GM21619 (cell line): Measurements from ENCODE around the gene KCNA2.
A peak's percentile ranks its signal among the peaks of the same experiment; 100 is the strongest.

Experiments
- ATAC-seq: cut with Tn5 transposase; IDR thresholded peaks from one replicate; pipeline ENCODE4 v1.9.1; 2021; ENCODE audit not compliant: unreplicated experiment

Gene KCNA2

DNA sequence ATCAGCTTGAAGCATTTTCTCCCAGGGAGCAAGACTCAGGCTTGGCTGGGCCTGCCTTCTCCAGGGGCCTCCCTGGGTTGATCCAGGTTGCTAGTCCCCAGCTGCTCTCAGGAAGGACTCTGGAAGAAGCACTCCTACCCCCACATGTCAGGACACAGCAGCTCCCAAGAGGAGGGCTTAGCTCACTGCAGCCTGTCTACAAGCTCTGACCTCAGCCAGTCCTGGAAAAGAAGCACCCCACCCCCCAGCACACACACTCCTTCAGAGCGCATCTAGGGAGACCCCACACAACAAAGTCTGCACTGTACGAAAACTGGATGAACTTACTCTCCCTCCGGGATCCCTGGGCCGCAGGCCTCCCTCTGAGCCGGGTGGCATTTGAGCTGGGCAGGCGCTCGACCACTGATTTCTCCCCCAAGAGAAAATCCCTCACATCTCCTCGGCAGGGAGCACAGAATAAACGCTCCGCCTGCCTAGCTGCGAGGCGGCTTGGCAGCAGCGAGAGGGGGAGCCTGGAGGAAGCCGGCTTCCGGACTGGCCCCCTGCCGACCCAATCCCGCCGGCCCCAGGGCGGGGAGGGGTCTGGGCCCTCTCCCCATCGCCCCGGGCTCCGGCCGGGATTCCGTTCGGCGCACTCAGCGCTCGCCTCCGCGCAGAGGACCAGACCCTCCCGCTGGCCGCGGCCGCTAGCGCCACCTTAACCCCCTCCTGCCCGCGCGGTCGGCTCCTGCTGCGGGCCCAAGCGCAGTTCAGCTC lies at the start of gene KCNA2:
Gene KCNA2, minus strand, starts transcription at position 458 of the 756 bp plus-strand sequence. CDS start 1,576 bp downstream, outside the sequence.
- no peak for ATAC-seq

DNA sequence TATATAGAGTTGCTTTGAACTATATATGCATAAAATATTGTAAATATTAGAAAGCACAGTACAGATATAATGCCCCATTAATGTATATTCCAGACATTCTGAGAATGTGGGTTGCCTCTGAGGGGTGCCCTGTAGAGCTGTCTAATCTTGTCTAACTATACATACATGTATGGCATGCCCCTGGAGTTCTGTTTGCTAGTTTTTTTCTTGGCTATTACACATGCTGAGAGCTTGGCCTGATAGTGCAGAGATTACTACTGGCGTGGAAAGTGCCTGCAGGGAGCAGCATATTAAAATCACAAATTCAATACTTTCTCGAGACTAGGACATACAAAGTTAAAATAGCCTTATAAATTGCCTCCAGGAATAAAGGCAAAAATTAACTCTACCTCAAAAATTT lies 44.5 kb upstream of the KCNA2 start:
- no peak for ATAC-seq

DNA sequence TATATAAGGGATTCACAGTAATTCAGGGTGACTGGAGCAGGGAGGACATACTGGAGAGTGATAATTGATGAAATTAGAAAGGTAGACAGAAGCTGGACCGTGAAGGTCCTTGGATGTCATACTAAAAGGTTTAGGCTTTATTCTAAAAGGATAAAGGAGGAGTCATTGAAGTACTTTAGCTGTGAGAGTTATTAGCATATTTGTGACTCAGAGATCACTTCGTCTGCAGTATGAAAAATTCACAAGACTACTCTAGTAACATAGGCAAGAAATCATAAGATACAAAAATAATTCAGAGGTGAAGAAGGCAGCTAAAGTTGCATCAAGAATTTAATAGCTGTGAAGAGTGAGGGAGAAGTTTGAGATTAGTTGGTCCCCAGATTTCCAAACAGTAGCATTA lies 42.3 kb upstream of the KCNA2 start:
- ATAC-seq, result no peak

DNA sequence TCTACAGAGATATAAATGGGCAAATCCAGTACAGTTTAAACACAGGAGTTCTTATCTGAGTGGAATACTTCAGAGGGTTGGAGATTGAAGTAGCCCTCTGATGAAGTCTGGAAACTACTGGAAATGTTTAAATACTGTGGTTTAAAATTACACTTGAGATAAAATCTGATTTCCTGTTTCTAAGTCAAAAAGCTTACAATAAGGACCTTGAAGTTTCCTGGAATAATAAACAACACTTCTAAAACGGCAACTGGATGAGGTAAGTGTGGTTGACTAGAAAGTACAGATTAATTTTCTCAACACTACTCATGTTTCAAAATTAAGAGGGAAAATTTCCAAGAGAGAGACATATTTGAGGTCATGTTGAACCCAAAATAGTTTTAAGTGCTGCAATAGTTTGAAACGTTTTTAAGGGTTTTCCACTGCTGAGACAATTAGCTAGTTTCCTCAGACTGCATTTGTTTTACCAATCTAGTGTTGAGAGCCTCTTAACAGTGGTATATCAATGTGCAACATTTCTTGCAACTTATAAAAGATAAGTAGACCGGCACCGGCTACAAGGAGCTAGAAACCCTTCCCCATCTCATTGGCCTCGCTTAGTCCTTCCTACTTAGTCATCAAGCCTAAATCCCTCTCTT lies 41.2 kb upstream of the KCNA2 start:
- ATAC-seq, result no peak

DNA sequence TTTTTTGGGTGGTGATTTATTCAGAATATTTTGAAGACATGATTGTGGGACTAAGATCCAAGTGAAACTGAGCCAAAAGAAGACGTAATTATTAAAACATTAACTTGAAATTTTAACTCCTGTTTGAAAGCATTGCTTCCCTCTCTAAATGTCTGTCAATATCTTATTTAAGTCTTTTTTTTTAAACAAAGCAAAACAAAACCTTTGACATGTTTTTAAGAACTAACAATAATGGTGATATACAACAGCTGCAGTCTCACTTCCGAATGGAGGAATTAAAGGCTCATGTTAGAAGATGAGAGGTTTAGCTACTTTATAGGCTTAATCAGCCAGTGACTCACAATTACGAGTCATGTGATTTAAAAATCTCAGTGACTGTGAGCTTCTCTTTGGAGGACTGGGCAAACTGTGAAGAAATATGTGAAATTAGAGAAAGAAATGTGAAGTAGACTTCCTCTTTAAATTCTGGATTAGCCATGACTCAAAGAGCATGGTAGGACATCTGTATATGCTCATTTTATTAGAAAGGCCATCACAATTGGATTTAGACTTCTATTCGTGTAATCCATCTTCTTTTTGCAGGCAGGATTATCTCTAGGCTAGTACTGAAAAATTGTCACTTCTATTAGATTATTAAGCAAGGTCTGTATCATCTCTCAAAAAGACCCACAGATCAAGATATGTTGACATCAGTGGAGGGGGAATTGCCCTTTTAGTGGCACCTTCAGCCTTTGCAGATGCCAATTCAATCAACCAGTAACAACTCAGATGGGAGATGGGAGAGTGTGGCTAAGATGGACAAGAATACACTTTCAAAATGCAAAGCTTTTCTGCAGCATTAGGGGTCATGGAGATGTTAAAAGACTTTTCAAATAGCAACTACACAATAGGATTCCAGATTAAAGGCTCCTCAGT lies 39.9 kb upstream of the KCNA2 start:
- no peak for ATAC-seq

DNA sequence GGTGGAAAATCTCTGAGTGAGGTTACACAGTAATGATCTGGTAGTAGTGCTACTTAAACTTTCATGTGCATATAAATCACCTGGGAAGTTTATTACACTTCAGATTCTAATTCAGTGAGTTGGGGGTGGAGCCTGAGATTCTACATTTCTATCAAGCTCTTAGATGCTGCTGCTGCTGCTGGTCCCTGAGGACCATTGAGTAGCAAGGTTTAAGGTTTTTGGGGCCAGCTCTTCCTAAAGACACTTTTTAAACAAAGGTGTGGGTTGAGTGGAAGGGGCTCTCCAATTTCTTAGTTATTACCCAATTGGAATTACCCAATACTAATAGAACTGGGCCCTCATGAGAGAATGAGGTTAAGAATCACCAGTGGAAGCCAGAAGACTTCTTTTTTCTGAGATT lies 39.1 kb upstream of the KCNA2 start:
- no peak for ATAC-seq

DNA sequence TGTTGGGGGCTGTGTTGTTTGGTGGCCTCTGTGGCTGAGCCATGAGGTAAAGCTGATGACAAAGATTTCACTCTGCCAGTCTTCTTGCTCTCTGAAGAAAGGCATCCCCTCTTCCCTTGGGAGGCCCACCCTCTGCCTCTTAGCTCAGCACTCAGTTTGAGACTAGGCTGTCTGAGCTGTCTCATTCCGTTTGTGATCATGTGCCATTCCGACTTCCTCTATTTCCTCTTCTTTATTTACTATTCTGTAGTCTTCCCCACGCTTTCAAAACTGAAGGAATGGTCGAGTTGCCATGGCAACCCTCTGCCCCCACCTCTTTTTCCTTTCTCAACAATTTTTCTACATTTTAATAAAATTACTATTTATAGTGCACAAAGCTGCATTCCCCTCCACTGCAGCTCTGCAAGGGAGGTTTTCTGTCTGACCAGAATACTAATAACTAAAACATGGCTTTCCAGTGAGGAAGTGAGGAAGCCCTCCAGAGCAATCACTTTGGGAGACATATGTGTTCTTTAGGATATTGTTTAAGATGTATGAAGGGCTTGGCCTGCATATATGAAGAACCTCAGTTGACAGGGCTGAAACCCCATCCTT lies 37.8 kb upstream of the KCNA2 start:
- ATAC-seq, result no peak

DNA sequence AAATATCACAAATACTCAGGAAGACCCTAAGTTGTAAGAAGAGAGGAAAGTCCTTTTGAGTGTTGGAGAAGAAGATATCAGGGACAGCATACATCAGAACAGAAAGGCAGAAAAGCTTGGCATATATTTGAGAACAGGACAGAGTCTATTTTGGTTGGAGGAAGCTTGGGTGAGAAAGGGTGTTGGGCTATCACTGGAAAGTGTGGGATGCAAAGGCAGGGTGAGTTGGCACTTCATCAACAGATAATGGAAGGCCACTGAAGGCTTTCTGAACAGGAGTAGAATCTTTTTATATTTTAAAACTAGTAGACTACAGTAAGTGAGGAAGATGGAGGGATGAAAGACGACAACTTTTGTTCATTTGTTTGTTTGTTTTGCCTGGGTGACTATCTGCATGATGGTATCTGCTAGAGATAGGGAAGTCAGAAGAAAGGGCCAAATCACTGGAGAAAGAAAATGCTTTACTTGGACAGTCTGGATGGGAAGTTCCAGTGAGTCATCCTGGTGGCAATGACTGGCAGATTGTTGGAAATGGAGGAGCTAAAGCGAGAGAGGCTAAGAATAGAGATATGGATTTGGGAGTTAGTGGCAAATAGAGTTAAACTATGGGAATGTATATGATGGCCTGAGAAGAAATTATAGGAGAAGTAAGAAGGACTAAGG lies 33.7 kb upstream of the KCNA2 start:
- no peak for ATAC-seq

DNA sequence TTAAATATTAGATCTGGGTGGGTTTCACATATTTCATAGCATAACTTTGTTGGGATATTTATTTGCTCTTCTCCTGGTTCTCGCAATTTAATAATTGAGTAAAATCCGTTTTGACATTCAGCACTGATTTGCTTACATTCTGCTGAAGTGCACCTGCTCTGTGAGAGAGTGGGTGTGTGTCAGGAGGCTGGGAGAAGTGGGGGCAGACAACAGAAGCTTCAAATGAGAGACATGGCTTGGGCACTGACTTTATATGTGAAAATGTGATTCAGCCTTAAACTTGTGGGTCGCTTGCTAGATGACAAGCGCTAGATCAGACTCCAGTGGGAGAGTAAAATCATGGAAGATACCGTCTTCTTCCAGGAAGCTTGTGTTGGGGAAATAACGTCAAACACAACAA lies 32.4 kb upstream of the KCNA2 start:
- no peak for ATAC-seq

DNA sequence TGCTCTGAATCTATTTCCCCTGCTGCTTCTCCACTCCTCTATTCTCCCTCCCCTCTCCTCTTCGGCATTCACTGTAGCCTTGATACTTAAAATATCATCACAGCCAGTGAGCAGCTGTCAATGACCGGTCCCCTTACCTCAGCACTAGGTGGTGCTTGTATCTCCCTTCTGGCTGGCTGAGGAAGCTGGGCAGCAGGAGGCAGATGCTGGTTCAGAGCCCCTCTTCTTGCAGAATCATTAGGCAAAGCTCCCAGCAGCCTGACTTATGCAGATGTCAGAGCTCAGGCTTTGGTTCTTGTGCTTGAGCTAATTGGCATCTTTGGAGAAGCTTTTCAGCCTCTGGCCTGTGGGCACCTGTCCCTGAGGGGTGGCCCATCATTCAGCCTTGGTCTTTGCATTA lies 31.9 kb upstream of the KCNA2 start:
- no peak for ATAC-seq

DNA sequence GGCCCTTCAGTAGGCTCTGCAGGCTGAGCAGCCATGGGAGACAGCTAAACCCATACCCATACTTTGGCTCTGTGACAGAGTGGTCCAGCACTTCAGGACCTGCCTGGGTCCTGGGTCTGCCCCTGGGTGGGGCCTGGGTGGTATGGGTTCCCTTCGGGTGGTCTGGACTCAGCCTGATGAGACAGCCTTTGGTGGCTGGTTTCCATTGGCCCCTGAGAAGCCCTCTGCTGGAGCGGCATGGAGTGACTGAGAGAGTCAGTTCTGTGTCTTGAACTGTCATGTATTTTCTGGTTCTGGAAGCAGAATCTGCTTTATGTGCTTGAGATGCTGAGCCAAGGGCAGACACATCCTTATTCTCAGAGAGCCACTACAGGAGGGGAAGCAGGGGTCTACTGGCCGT lies 31.3 kb upstream of the KCNA2 start:
- no peak for ATAC-seq

DNA sequence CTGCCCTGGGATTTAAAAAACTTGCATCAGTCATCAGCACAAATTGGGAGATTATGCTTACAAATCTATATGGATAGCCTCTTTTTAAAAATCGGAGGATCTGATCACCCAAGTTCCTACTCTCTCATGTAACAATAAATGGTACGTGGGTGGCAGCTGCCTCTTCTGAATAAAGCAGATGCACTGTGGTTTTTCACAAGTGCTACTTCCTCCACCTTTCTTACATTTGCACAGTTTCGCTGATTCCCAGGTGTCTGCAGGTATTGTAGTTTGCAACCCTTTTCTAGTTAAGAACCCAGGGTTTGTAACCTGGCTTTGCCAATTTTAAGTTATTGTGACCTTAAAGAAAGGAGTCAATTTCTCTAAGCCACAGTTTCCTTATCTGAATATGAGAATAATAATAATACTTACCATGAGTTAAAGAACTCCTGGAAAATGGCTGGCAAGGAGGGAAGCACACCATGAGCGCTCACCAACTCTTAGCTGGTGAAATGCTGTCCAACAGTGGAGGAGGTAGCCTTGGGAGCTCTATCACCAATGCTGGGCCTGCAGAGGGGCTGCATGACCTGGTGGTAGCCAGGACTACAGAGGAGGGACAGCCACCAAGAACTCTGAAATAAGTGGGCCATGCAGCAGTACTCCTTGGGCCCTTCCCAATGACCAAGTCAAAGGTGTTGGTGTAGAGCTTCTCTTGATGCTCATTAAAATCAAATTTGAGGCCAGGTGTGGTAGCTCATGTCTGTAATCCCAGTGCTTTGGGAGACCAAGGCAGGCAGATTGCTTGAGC lies 30.2 kb upstream of the KCNA2 start:
- ATAC-seq, result no peak

DNA sequence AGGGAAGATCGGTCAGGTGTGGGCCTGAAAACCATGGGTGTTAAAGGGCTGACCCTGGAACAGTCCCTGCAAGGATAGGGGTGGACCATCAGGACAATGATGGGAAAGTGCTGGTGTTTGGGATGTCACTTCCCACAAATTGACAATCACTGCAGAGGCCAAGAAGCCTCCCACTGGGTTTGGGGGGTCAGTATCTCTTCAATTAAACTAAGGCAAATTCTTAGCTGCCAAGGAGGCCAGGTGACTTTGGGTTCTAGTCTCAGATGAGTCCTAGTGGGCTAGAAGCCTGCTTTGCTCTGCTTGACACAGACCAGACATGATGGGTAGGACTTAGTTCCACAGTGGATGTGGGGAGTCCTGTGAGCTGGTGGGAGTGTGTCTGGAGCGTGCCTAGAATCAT lies 29.3 kb upstream of the KCNA2 start:
- ATAC-seq, result no peak

DNA sequence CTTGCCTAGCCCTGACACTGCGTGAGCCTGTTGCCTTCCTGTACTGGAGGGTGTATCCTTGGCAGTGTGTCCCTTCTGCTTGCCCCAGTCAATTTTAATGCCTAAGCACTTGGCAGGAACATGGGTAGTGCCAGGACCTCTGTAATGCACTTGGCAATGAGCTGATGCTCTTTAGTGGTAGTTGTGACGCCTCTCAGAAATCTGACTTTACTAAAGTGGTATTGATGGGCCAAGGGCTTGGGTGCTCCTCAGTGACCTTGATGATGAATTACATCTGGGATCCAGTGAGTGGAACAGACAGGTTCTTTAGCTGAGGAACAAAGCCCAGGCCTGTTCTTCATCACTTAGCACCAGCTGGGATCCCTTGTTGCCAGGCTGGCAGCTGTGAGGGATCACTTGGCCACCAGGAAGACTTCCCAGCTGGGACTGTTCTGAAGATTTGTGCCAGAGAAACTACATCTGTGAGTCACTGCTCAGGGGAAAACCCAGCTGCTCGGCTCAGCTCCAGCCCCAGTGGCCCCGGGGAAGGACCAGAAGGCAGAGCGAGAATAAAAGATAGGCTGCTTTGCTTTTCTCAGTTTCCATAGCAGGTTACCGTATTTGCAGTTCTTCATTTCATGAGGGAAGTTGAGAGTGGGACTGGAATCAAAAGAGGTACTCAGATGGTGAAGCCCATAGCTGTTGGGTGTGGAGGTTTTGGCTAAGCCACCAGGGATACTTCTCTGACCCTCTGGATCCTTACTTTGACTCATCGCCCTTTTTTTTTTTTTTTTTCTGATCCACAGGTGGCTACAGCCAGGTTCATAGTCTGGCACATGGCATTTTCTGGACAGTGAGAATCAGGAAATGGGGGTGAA lies 28.5 kb upstream of the KCNA2 start:
- peak; percentile 66 for ATAC-seq

DNA sequence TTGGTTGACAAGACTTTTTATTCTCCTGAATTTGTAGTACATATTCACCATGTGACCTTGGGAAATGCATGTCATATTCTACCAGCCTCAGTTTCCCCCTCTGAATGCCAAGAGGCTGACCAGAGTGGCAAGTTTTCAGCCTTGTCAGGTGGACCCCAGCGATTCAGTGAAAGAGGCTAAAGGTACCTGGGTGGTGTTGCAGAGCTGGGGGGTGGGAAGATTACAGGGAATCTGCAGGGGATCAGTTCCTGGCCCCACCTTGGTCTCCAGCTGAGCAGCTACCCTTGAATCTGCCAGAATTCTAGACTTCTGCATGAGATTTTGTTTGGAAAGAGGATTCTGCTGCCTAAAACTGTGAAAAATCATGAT lies 27.9 kb upstream of the KCNA2 start:
- ATAC-seq, result no peak

DNA sequence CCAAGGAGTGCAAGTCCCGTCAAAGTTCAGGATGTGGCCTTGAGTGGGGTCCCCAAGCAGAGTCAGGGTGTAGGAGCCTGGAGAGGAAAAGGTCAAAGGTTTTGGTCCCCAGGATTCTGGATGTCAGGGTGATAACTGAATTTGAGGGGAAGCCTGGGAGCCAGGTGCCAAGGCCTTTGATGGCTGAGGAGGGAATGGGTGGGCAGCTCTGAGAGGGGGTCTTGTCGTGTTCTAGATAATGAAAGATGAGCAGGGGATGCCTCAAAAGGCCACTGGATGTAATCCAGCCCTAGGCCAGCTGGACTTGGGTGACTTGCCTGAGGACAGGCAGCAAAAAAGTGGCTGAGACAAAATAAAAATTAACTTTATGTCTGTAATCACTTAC lies 27.5 kb upstream of the KCNA2 start:
- ATAC-seq, result no peak

DNA sequence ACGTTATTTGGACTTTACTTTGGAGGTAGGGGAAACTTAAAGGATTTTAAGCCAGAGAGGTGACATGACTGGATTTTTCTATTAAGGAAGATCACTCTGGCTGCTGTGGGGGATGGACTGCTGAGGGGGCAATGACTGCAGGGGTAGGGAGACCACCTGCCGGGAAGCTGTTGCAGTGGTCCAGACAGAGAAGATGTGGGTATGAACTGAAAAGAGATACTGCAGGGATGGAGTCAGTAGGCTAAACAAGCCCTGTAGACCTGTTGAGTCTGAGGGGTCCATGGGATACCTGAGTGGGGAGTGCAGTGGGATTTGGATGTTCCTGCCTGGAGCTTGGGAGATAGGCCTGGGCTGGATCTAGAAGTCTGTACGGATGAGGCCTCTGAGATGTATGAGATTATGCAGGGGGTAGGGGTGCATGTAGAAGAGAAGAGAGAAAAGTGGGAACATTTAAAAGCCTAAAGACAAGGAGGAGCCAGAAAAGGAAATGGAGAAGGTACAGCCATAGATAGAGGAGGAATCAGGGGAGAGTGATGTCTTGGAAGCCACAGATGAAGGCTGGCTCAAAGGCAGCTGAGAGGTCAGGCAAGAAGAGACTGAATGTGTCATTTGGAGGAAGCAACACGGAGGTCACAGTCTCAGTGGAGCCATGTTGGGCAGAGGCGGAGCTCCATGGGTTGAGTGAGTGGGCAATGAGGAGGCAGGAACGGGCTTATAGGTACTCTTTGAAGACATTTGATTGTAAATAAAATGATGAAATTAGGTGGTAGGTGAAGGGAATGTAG lies 25.9 kb upstream of the KCNA2 start:
- ATAC-seq, result no peak

DNA sequence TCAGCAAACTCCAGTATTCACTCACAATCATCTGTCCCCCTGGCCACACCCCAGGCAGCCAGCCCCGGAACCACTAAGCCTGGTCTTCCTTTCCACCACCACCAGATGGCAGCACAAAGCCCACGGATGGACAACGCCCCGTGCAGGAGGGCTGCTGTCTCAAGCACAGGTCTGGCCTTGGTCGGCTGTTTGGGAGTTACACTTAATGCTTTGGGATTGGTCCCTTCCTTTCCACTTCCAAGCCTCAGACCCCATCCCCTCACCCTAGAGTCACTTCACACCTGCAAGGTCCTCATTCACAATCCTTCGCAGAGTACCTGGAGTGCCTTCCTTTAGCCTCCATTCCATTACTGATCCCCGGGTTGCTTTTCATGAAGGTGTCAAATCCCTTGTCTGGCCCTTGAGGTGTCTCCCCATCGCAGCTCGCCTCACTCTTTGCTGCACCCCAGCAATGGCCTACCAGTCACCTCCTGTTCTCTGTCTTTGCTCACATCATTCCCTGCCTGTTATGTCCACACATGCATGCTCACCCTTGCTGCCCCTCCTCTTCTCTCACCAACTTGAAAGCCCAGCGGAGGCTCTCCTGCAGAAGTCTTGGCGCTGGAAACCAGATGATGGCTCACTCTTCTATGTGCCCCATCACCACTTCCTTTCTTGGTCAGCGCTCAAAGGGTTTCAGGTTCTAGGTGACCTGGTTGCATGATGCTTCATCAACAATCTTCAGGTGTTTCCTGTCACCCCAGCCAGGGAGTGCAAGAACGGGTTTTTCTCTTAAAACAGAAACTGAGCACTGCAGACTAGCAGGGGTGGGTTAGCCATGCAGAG lies 24.9 kb upstream of the KCNA2 start:
- peak; percentile 45 for ATAC-seq
